Activated CD4-positive, alpha-beta T cell treated with anti-CD3 and anti-CD28 coated beads, Interleukin-2, amount 50 U/mL, for 48 hours (primary cell): ENCODE results near the gene EGFL7.
A peak's percentile ranks its signal among the peaks of the same experiment; 100 is the strongest.

Source experiments
- DNase-seq, 2 experiments: peaks; one replicate each; pipeline ENCODE4 v3.0.0-alpha.2; 2020

The EGFL7 gene

DNA sequence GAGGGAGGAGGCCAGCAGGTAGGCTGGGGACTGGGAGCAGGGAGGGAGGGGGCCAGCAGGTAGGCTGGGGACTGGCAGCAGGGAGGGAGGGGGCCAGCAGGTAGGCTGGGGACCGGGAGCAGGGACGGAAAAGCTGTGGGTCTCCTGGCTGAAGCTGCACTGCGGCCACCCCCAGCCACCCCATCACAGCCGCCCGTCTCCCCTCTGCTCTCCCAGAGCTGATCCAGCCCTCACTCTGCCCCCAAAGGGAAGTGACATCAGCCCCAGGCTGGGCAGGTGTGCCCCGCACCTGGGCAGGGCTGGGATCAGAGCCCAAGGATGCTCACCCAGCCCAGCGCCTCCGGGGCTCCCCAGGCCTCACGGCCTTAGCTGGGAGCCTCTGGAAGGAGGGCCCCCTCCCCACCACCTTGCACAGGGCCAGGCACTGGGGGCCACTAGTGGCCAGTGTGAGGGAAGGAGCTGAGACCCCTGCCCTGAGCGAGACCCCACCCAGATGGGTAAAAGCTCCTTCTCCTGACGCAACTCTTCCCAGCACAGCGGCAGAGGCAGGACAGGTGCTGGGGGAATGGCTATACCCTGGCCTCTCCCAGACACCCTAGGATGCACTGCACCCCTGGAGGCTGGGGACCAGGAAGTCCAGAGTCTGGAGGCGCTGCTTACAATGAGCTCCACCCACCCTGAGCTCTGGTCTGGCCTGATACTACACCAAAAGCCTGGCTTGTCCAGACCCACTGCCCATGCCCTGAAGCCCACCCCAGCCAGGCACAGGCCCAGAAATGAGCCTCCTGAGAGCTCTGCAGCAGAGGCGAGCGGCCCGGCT lies 13.0 kb downstream of the EGFL7 start:
- DNase-seq, result no peak

DNA sequence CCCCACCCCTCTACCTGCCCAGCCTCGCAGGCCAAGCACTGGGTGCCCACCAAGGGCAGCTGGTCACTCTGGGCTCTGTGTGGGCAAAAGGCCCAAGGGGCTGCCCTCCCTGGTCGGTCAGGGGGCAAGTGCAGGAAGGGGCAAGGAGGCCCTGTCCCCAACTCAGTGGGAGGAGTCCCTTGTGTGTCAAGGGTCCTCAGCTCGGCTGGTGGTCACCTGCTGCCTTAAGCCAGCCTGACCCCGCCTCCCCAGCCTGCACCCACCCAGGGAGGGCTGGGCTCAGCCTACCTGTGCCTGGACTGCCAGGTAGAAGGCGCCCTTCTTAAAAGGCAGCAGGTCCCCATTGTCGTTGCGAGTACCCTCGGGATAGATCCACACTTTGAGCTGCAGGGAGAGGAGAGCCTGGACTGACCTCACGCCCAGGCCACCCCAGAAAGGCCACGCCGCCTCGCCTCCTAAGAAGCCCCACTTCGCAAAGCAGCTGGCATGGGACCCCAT lies 13.6 kb downstream of the EGFL7 start:
- no peak for DNase-seq

DNA sequence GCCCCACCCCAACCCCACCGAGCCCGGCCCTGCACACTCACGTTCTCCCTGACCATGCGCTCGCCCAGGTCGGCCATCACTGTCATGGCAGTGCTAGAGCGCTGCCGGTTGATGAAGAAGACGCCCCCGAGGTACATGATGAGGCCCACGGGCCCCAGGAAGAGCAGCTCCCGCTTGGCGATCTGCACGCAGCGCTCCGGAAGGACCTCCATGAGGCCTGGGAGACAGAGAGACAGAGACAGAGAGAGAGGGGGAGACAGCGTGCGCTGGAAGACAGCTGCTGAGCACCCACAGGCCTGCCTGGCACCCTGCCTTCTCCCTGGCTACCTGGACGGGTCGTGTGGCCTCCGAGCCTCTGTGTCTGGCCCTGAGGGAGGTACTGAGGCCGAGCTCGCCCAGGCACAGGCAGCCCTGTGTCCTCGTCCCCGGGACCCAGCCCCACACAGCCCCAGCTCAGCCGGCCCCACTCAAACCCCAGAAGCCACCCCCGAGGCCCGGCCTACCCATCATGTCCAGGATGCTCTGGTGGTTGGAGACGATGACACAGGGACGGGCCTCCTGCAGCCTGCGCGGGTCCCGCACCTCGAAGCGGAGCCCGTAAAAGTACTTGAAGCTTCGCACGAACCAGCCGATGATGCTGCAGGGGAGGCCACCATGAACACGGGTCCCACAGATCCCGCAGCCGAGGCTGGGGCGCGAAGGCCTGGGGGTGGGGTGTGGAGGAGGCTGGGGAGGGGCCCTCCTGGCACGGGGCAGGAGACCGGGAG lies 14.4 kb downstream of the EGFL7 start:
- no peak for DNase-seq

DNA sequence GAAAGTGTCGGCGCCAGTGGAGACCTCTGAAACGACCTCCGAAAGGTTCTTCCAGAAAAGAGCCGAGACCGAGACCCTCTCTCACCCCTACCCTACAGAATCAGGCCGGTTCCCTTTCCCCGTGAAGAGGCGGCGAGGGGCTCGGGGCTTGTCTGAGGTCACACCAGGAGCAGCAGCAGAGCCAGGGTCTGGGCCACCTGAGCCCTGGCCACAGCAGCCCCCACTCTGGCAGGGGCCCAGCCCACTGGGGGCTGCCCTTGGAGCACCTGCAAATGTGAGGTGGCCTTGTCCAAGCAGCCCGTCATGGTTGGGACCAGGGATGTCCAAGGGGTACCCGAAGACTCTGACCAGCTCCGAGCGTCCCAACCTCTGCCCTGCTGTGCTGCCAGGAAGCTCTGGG lies 15.3 kb downstream of the EGFL7 start:
- no peak for DNase-seq

DNA sequence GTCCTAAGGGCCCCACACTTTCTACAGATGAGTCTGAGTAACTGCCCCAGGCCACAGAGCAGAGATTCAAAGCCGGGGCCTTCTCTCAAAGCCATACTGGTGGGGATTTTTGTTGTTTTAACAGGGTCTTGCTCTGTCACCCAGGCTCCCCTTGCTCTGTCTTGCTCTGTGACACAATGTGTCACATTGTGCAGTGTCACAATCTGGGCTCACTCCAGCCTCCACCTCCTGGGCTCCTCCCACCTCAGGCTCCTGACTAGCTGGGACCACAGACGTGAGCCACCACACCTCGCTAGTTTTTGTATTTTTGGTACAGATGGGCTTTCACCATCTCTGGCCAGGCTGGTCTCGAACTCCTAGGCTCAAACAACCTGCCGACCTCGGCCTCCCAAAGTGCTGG lies 15.9 kb downstream of the EGFL7 start:
- DNase-seq, result no peak

DNA sequence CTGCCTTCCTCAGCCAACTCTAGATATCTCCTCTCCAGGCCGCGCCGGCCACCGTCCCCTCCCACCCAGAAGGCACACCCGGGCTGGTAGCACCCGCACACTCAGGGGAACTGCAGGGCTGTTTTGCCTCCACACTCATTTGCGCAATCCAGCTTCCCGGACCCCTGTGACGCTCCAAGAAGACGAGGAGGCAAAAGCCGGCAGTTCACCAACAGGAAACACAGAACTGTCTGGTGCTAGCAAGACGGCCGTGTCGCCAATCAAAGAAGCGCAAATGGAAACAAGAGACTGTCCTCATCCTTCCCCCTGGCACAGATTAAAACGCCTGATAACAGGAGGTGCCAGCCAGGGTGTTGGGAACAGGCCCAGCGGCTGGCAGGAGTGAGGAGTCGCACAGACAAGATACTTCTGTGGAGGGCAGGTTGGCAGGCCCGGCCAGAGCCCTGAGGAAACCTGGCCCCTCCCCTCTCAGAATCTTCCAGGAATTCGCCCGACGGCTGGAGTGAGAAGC lies 16.8 kb downstream of the EGFL7 start:
- DNase-seq, result no peak

DNA sequence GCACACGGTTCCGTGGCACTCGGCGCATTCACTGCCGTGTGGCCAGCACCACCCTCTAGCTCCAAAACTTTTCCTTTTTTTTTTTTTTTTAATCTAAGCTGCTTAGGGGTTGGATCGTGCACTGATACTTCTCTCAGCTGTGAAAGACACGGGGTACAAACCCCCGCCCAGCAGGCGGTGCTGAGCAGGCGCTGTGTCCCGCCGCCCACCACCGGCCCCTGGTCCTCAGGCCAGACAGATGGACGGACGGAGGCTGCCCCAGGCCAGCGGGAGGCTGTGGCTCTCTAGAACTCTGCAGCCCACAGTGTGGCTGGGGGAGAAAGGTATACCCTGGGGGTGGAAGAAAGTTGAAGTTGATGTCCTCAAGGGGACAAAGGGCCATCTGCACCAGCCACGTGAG lies 18.3 kb downstream of the EGFL7 start:
- DNase-seq, result no peak

DNA sequence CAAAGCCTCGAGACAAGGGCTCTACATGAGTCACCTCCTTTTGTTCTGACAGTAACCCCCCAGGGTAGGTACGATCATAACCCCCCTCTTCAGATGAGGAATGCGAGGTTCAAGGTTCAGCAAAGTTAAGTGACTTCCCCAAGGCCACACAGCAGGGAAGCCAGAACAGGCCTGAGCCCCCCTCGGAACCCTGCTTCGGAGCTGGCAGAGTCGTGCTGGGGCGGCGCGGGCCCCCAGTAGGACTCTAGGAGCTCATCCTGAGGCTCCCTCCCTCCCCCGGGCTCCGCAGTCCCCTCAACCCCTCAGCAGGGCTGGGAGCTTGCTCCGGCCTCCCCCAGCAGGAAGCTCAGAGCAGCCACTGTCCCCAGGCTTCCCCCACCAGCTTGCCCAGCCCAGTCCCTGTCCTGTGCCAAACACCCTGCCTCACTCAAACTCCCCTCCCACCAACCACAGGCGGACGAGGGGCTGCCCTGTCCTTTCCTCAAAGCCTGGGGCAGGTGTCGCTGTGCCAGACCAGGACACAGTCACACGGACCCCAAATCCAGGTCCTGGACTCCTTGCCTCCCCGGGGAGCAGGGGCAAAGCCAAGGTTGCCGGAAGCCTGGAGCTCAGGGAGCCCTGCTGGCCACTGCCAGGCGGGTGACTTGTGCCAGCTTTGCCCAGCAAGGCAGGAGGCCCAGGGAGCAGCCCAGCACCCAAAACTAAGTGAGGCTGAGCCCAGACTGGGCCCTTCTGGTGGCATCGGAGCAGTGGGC lies 19.4 kb downstream of the EGFL7 start:
- DNase-seq, result no peak

DNA sequence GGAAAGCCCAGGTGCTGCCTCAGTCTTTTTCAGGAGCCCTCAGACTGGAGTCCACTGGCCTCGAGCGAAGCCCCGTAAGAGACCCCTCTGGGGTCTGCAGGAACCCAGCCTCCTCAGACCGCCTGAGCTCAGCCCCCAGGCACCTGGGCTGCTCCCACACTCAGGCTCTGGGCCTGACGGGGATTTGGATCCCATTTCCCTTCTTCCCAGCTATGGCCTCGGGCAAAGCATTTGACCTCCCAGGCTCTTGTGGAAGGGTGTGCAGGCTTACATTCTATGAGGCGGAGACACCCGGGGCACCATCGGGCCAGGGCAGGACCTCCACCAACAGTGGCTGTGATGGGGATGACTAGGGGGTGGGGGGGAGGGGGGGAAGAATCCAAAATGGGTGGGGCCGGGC lies 20.0 kb downstream of the EGFL7 start:
- DNase-seq, result no peak

DNA sequence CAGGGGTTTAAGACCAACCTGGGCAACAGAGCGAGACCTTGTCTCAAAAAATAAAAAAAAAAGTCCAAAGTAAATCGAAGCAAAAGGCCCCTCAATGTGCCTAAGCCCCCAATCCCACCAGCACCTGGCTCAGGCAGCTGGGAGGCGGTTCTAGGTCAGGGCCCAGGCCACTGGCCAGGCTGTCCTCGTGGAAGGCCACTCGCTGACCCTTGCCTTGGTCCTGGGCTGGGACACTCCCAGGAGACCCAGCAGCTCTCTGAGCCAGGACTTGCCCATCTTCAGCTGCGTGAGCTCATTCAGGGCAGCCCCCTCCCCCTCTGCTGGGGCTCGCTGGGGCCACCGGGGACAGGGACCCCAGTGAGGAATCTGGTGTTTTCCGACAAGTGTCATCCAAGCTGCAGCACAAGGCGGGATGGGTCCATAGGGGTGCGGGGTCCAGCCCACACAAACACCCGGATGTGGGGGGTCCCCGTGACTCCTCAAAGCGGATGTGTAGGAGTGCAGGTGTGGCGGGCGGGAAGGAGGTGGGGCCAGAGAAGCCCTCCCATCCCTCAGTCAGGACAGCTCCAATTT lies 20.5 kb downstream of the EGFL7 start:
- no peak for DNase-seq

DNA sequence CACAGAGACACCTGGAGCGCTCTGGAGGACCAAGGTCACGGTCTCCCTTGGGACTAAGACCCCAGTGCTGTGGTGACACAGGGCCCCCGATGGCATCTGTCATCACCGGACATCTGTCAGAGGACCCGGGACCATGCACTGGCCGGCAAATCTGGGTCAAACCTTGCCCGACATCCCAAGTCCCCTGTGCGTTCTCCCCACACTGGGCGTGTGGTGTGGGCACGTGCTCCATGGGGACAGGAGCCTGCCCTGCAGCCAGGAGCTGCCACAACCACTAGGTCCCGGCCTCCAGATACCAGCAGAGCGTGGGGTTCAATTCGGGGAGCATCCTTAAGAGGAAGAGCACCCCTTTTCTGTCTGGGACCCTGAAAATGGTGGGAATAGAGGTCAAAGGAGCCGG lies 21.0 kb downstream of the EGFL7 start:
- DNase-seq, result no peak

DNA sequence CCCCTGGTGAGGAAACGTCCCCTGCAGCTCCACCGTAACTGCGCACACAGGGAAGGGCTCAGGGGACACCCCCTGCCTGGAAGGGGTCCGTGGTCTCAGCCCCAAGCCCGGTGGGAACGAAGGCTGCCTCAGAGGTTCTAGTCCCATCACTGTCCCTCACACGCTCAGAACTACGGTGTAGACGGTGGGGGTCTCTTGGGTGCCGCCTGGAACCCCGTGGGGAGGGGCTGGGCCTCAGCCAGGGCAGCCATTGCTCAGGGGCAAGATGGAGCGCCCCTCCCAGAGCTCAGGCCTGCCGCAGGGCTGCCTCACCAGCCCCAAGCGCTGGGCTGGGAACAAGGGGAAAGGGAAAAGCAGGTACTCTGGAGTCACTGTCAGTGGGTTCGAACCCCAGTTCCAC lies 21.6 kb downstream of the EGFL7 start:
- DNase-seq, result no peak

DNA sequence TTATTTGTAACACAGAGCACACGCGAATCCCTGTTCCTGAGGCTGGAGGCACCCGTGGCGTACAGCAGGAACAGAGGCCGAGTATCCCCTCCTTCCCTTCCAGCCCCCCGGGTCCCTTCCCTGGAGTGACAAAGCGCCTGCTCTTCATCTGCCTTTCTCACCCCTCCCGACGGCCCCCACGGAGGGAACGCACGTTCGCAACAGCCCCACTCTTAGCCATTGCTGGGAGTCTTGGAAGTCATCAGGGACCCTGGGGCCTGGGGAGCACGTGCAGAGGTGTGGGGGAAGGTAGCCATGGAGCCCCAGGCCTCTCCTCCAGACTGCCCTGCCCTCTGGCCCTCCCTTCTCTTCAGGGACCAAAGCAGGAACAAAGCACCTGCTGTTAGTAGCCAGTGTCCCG lies 22.1 kb downstream of the EGFL7 start:
- no peak for DNase-seq

DNA sequence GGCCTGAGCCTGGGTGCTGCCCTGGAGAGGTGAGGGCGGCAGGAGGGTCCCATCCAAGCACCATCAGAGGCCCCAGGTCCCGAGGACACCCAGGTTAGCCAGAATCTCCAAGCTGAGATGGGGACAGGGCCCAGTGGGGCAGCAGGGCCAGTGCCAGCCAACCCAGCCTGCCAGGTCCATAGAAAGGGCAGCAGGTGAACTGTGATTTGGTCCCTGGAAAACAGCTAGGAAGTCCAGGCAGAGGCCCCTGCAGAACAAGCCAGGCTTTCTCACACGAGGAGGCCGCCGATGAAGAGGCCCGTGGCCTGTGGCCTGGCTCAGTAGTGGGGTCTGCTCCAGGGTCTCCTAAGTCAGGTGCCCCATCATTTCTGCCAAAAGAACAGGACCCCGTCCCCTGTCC lies 22.5 kb downstream of the EGFL7 start:
- DNase-seq, result no peak

DNA sequence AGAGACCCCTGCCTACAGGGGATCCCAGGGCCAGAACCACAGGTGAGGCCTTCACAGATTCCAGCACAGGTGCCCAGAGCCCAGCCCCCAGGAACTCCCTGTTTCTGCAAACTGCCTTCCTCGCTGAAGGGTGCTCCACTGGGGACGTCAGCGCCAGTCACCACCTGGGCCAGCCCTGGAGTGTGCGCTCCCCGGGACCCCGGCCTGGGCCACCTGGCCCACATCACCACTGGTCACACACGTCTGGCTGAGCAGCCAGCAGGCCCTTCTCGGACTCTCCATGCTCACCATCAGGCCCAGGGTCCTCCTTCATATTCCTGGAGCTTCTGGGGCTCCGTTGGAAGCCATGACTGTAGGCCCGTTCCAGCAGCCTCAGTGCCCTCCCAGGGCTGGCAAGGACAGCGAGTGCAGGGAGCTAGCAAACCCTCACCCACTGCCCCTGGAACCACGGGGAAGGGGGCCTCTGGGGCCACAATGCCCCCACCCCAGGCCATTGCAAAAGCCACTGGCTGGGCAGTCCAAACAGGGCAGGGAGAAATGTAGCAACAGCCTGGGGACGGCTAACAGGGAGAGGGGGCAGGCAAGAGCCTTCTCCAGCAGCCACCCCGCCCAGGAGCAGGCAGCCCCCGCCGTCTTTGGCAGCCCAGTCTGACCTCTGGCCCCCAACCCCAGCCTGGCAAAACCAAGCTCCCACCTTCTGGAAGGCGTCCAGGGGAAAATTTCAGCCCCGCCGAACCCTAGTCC lies 23.2 kb downstream of the EGFL7 start:
- DNase-seq, result no peak

DNA sequence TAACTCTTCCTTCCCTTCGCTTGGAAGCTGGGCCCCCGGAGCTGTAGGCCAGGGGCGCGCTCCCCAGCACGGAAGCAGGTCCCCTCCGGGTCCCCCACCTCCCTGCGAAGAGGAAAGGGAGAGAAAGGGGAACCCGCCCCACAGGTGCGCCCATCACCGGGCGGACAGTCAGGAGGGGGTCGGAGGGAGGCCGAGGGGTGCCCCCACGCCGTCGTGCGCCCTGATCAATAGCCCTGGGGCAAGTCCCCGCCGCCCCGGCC lies 23.7 kb downstream of the EGFL7 start:
- no peak for DNase-seq

DNA sequence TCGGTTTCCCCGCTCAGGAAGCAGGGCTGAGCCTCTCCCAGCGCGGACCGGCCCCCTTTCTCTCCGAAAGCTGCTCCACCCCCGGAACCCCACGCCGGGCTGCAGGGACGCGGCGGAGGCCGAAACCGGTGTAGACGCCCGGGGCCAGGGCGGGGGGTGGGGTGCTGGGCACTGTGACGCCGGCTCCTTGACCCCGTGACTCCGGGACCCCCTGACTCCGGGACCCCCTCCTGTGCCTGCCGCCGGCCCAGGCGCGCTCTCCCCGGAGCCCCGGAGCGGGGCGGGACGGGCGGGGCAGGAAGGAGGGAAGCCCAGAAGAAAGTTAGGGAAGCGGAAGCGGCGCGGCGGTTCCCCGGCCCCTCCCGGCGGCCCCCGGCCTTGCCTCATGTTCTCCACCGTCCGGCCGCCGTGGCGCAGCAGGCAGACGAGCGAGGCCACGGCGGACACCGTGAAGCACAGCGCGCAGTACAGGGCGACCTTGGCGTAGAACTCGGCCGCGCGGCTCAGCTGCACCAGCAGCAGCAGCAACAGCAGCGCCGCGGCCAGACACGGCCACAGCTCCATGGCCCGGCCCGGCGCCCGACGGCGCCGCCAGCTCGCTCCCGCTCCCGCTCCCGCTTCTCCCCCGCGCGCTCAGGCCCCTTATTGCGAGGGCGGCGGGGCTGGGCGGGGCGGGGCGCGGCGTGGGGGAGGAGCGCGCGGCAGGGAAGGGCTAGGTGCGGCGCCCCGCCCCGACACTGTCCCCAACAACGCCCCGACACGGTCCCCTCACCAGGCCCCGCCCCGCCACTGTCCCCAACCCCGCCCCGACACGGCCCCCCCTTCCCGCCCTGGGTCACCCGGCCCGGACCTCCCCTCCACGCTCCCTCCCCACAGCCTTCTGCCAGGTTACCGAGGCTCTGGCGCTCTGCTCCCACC lies 24.3 kb downstream of the EGFL7 start, which contains the start of gene AGPAT2:
Gene AGPAT2, minus strand, starts transcription at position 664 of the 918 bp plus-strand sequence. Its CDS starts 100 bp downstream, at position 564.
- peak; percentile 78 to 79 for DNase-seq

DNA sequence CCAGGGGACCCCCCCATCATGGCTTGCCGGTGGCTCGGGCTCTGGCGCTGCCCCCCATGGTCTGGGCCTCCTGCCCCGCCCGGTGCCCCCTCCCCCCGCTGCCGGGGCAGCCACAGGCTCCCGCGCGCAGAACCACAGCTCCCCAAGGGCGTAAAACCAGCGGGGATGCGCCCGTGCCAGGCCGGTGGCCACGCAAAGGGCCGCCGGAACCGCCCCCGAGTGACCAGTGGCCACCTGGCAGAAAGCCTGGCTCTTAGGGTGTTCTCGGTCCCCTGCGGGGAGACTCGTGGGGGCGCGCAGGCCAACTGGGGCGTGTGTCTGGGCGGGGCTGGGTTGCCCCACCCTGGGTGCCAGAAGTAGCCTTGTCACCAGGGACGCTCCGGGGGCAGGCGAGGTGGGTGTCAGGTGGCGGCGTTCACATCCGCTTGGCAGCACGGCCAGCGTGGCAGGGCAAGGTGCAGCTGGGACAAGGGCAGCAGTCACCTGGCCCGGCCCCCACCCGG lies 25.1 kb downstream of the EGFL7 start:
- DNase-seq, result no peak

DNA sequence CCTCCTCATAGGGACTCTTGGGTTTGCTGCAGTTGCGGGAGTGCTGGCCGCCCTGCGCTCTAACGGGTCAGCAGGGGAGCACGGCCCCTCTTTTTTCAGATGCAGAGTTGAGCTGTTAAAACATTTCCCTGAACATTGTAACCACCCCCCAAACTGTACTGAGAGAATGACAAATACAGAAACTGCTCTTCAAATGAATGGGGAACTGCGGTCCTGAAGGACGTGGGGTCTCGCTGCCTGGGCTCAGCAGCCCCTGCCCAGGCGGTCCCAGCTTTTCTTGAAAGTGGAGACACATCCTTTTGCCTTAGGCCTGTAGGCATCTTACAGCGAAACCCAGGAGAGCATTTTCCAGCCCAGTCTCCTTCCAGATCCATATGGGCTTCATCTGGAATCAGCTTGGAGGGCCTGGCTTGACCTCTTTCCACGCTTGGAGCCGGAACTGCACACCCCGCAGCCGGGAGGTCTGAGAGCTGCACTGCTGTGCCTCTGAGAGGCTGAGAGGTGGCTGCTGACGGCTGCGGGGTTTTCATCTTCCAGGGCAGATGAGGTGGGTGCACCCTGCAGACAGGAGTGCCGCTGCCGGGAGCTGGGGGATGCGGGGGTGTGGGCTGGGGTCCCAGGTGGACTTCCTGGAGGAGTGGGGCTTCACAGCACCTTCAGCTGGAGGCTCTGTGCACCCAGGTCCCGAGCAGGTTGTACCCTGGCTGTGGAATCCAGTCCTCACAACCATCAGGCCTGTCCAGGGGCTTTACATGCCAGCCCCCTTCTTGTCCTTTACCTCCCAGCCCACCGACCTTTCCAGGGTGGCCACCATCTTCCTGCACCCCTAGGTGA lies 25.8 kb downstream of the EGFL7 start:
- DNase-seq, result no peak

DNA sequence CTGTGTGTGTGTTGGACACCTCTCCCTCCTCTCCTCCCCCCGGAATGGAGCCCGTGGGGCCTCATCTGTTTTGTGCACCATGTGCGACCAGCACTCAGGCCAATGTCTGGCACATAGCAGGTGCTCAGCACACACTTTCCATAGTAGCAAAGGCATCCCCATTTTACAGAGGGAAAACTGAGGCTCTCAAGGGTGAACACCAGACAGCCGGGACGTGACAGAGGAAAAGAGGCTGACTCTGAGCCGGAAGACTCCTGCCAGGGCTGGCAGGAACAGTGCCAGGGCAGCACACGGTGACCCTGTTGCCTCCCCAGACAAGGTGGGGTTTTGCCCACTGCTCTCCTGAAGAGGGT lies 26.4 kb downstream of the EGFL7 start:
- no peak for DNase-seq
